GM21528 (cell line): ENCODE measurements around the gene B3GNT7.
"Not testable (repeated sequence)": the region's sequence is repeated elsewhere in the genome, so short reads cannot be mapped to it uniquely, and the experiment has no call there.

Experiments used
- ATAC-seq: cut with Tn5 transposase; IDR thresholded peaks from one replicate; pipeline ENCODE4 v1.9.1; 2021; ENCODE audit warnings: mild to moderate bottlenecking, moderate library complexity; ENCODE audit not compliant: unreplicated experiment, low FRiP score

B3GNT7 gene

GRCh38 chr2:231364961-231365810 is 30.3 kb upstream of the B3GNT7 start:
- no peak for ATAC-seq

- no peak for ATAC-seq
Measured at GRCh38 chr2:231367178-231367577, 28.3 kb upstream of the B3GNT7 start.

GRCh38 chr2:231369580-231370428 is 25.7 kb upstream of the B3GNT7 start:
- no peak for ATAC-seq

GRCh38 chr2:231370429-231370748 is 25.1 kb upstream of the B3GNT7 start:
- ATAC-seq: no peak

GRCh38 chr2:231370749-231371429 is 24.6 kb upstream of the B3GNT7 start:
- no peak for ATAC-seq

- no peak for ATAC-seq
Measured at GRCh38 chr2:231371430-231372054, 24.0 kb upstream of the B3GNT7 start.

- ATAC-seq: no peak
Measured at GRCh38 chr2:231372326-231372725, 23.2 kb upstream of the B3GNT7 start.

GRCh38 chr2:231373184-231373583 is 22.3 kb upstream of the B3GNT7 start:
- ATAC-seq: no peak

- ATAC-seq: no peak
Measured at GRCh38 chr2:231373786-231374349, 21.6 kb upstream of the B3GNT7 start.

GRCh38 chr2:231374771-231375170 is 20.7 kb upstream of the B3GNT7 start:
- no peak for ATAC-seq

- not testable (repeated sequence) for ATAC-seq
Measured at GRCh38 chr2:231375994-231376615, 19.4 kb upstream of the B3GNT7 start.

GRCh38 chr2:231376857-231377256 is 18.7 kb upstream of the B3GNT7 start:
- no peak for ATAC-seq

GRCh38 chr2:231378026-231378722 is 17.3 kb upstream of the B3GNT7 start:
- ATAC-seq: no peak

- ATAC-seq: no peak
Measured at GRCh38 chr2:231379266-231380215, 16.0 kb upstream of the B3GNT7 start.

- no peak for ATAC-seq
Measured at GRCh38 chr2:231380307-231380706, 15.2 kb upstream of the B3GNT7 start.

- ATAC-seq: no peak
Measured at GRCh38 chr2:231380991-231381847, 14.3 kb upstream of the B3GNT7 start.

- ATAC-seq: no peak
Measured at GRCh38 chr2:231382116-231382515, 13.4 kb upstream of the B3GNT7 start.
